SK-N-SH (cell line): ENCODE data around the gene DDX19B.

Source experiments
- FOXM1 ChIP-seq: IDR thresholded peaks from 2 replicates; pipeline ENCODE4 v1.4.0; 2012; ENCODE audit warnings: low read depth, mild to moderate bottlenecking
- RAD21 ChIP-seq: IDR thresholded peaks from 2 replicates; pipeline ENCODE4 v1.6.1; 2012; ENCODE audit warnings: mild to moderate bottlenecking, low read length
- SMC3 ChIP-seq: IDR thresholded peaks from 2 replicates; pipeline ENCODE4 v1.6.1; 2012; ENCODE audit warnings: low read depth, low read length, improper control_type of control experiment
- TEAD4 ChIP-seq: IDR thresholded peaks from 2 replicates; pipeline ENCODE4 v1.4.0; 2012; ENCODE audit warnings: mild to moderate bottlenecking, borderline replicate concordance; ENCODE audit not compliant: insufficient read depth
- USF1 ChIP-seq: IDR thresholded peaks from 2 replicates; pipeline ENCODE4 v1.4.0; 2012; ENCODE audit warnings: low read depth, borderline replicate concordance
- YY1 ChIP-seq: IDR thresholded peaks from 2 replicates; pipeline ENCODE4 v1.4.0; 2012; ENCODE audit warnings: low read depth, mild to moderate bottlenecking
- TF ChIP-seq, protein P1 (sequence below): fragments of 200-600 bp; sonication (generic); IDR thresholded peaks from 2 replicates; pipeline ENCODE4 v1.6.1; 2017; ENCODE audit warnings: antibody characterized with exemption, mild to moderate bottlenecking, moderate library complexity

DNA sequence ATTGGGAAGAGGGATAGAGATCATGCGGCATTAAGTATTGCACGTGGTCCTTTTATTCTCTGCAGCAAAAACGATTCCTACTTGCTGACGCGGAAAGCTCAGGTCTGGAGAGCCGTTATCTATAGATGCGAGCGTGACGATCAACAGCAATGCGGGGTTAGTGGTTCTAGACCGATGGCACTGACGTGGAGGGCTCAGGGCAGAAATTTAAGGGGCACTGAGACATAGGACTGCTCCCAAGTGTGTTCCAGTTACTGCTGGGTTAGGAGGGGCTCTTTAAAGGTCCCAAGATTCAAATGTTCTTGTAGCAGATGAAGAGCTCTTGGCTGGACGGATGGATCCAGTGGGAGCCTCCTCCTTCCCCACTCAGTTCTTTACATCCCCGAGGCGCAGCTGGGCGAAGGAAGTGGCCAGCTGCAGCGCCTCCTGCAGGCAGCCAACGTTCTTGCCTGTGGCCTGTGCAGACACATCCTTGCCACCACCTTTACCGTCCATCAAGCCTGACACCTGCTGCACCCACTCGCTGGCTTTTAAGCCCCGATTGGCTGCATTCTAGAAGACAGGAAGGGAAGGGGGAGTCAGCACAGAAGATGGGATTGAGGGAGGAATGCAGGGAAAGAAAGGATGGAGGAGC is 46.5 kb upstream of the DDX19B start:
- TF ChIP-seq, protein P1, sequence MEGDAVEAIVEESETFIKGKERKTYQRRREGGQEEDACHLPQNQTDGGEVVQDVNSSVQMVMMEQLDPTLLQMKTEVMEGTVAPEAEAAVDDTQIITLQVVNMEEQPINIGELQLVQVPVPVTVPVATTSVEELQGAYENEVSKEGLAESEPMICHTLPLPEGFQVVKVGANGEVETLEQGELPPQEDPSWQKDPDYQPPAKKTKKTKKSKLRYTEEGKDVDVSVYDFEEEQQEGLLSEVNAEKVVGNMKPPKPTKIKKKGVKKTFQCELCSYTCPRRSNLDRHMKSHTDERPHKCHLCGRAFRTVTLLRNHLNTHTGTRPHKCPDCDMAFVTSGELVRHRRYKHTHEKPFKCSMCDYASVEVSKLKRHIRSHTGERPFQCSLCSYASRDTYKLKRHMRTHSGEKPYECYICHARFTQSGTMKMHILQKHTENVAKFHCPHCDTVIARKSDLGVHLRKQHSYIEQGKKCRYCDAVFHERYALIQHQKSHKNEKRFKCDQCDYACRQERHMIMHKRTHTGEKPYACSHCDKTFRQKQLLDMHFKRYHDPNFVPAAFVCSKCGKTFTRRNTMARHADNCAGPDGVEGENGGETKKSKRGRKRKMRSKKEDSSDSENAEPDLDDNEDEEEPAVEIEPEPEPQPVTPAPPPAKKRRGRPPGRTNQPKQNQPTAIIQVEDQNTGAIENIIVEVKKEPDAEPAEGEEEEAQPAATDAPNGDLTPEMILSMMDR, result peak; percentile 69
- TF ChIP-seq TEAD4 (no peak), USF1 (no peak), RAD21 (peak; percentile 6; the same call in 1 of the 2 replicates), SMC3 (no peak), YY1 (no peak), FOXM1 (no peak)
